Calu3 (cell line): ENCODE results near the gene DNM1. TPM values are rescaled to one million over a fixed set of nuclear protein-coding genes. Genes with fewer than 3 reads are reported as not detected.

Experiments used
- BruUV-seq: library from RNA; stranded (reverse); fragments of 400-500 nt; replicated peaks from 2 replicates; lab custom pipeline; 2021; lab: Mats Ljungman, UMichigan
- CTCF ChIA-PET: fragments of 300-600 bp; sonication (Branson Sonifier 250); formaldehyde crosslinking; loops from one replicate; lab custom pipeline; 2022; ENCODE audit warnings: antibody characterized with exemption; lab: Charles Lee
- DNase-seq: peaks from one replicate; pipeline ENCODE4 v3.0.0; 2022
- H3K27ac Mint-ChIP-seq: one replicate; pipeline ENCODE4 v1.8.0; 2022; ENCODE audit warnings: mixed read lengths; ENCODE audit not compliant: unreplicated experiment
- H3K27me3 Mint-ChIP-seq: one replicate; pipeline ENCODE4 v1.8.0; 2022; ENCODE audit warnings: mixed read lengths; ENCODE audit not compliant: unreplicated experiment
- H3K36me3 Mint-ChIP-seq: one replicate; pipeline ENCODE4 v1.8.0; 2022; ENCODE audit warnings: mild to moderate bottlenecking, moderate library complexity, mixed read lengths; ENCODE audit not compliant: insufficient read depth, unreplicated experiment
- H3K4me1 Mint-ChIP-seq: one replicate; pipeline ENCODE4 v1.8.0; 2022; ENCODE audit warnings: mild to moderate bottlenecking, low read depth, mixed read lengths; ENCODE audit not compliant: unreplicated experiment
- H3K4me3 Mint-ChIP-seq: one replicate; pipeline ENCODE4 v1.8.0; 2022; ENCODE audit warnings: mild to moderate bottlenecking, low read depth, moderate library complexity, mixed read lengths; ENCODE audit not compliant: unreplicated experiment
- H3K9me3 Mint-ChIP-seq: one replicate; pipeline ENCODE4 v1.8.0; 2022; ENCODE audit warnings: low read depth, mixed read lengths; ENCODE audit not compliant: unreplicated experiment
- intact Hi-C: fragments of 100-400 bp; cut with micrococcal nuclease; formaldehyde crosslinking; loops from one replicate; pipeline ENCODE4 v1.10.0; 2022; ENCODE audit not compliant: unreplicated experiment
- total RNA-seq: library from RNA; stranded (reverse); gene quantifications from 2 replicates; pipeline ENCODE4 v1.2.3, GENCODE V29; 2022
- TF ChIP-seq, protein P1 (sequence below): fragments of 200-600 bp; IDR thresholded peaks from one replicate; pipeline ENCODE4 v1.8.0; 2022; ENCODE audit warnings: antibody characterized with exemption; ENCODE audit not compliant: unreplicated experiment

Gene DNM1
- total RNA-seq, 1 experiment from 2014 or later: 40.0 TPM

DNA sequence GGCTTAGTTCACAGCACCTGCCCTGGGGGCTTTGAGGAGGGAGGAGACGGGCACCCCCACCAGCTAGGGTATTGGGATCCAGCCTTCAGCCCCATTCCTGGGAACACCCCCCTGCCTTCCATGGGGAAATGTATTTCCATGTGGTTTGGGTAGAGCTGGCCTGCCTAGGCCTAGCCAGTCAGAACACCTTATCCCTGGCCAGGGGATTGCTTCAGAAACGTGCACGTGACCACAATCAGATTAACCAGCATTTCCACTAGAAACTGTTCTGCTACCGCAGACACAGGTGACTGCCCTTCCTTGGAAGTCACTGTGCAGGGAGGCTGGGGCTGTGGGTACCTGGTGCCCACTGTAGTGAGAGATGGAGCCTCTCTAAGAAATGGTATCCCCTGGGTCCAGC lies 29.1 kb upstream of the DNM1 start:
- CTCF ChIA-PET: no interaction called here
- Mint-ChIP-seq H3K27ac (no peak overlapping the region), H3K4me3 (no peak overlapping the region), H3K9me3 (no peaks in the 10 kb centered on the region), H3K36me3 (peaks cover under 1% of the 10 kb centered on the region), H3K27me3 (no peaks in the 10 kb centered on the region), H3K4me1 (no peaks in the 10 kb centered on the region)
- no peak for DNase-seq
- BruUV-seq: no TSS peak
- intact Hi-C loops: no loop called here
- TF ChIP-seq, protein P1, sequence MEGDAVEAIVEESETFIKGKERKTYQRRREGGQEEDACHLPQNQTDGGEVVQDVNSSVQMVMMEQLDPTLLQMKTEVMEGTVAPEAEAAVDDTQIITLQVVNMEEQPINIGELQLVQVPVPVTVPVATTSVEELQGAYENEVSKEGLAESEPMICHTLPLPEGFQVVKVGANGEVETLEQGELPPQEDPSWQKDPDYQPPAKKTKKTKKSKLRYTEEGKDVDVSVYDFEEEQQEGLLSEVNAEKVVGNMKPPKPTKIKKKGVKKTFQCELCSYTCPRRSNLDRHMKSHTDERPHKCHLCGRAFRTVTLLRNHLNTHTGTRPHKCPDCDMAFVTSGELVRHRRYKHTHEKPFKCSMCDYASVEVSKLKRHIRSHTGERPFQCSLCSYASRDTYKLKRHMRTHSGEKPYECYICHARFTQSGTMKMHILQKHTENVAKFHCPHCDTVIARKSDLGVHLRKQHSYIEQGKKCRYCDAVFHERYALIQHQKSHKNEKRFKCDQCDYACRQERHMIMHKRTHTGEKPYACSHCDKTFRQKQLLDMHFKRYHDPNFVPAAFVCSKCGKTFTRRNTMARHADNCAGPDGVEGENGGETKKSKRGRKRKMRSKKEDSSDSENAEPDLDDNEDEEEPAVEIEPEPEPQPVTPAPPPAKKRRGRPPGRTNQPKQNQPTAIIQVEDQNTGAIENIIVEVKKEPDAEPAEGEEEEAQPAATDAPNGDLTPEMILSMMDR: no peak

DNA sequence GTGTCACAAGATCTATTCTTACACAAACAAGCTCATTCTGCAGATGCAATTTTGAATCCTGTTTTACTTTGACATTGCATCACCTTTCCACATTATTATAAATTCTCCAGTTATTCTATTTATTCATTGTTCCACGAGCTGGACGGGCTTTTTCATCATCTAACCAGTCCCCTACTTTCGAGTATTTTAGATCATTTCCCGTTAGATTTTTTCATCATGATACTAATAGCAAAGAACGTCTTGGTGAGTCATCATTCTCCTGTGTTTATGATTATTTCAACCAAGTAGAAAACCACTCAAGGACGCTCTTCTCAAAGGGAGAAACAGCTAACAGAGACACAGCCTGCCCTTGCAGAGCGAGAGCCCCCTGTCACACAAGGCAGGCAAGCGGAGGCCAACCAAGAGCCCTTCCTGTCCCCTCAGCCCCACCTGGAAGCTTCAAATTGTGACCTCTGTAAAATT lies 28.0 kb upstream of the DNM1 start:
- no peak overlapping the region for H3K4me3 Mint-ChIP-seq
- intact Hi-C loops: no loop called here
- TF ChIP-seq, protein P1: no peak
- H3K36me3 Mint-ChIP-seq: peaks cover 3% of the 10 kb centered on the region
- H3K4me1 Mint-ChIP-seq: no peaks in the 10 kb centered on the region
- no peak overlapping the region for H3K27ac Mint-ChIP-seq
- no peaks in the 10 kb centered on the region for H3K9me3 Mint-ChIP-seq
- BruUV-seq: no TSS peak
- no peak for DNase-seq
- CTCF ChIA-PET: interaction anchor here (0.5 kb wide), 1 partner anchor 246 kb away, joined by 4 read pairs; the partner anchor contains the start of gene CERCAM
- H3K27me3 Mint-ChIP-seq: no peaks in the 10 kb centered on the region

DNA sequence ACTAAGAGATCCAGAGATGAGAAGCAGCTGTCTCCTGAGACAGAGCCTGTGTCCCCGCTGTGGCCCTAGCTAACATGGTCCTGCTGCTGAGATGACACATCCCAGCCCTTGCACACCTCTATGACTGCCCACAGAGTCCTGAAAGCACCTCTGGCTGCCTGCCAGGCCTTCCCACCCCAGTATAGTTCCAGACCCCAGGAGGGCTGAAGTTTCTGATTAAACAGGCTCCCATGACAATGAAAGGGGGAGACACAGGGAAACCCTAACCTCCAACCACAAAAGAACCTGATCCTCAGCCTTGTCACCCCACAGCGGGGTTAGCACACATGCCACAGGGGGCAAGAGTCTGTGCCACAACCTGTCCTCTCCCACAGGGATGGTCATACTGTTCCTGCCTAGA lies 27.5 kb upstream of the DNM1 start:
- Mint-ChIP-seq H3K27ac (no peak overlapping the region), H3K4me1 (no peaks in the 10 kb centered on the region), H3K4me3 (no peak overlapping the region), H3K27me3 (no peaks in the 10 kb centered on the region), H3K9me3 (no peaks in the 10 kb centered on the region), H3K36me3 (peaks cover 3% of the 10 kb centered on the region)
- intact Hi-C loops: no loop called here
- CTCF ChIA-PET: no interaction called here
- BruUV-seq: no TSS peak
- DNase-seq: no peak
- TF ChIP-seq, protein P1: no peak

DNA sequence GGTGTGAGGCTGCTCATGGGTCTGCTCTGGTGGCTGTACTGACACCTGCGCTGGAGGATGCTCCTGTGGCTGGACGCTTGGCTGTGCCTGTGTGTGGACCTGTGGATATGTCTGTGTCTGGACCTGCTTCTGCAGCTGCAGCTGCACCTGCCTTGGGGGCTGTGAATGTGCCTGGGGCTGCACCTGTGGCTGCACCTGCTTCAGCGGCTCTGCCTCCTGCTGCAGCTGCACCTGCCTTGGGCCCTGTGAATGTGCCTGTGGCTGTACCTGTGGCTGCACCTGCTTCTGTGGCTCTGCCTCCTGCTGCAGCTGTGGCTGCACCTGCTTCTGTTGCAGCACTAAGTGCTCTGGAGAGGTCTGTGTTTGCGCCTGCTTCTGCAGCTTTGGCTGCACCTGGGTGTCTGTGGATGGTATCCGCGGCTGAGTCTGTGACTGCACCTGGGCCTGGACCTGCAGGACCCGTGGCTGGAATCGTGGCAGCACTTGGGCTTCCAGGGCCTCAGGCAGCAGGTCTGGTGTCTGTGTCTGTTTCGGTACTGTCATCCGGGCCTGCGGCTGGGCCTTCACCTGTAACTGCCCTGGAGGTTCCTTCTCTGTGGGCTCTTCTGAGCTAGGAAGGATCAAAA lies 24.3 kb upstream of the DNM1 start:
- peaks cover 8% of the 10 kb centered on the region for H3K36me3 Mint-ChIP-seq
- no peak overlapping the region for H3K27ac Mint-ChIP-seq
- no peak overlapping the region for H3K4me3 Mint-ChIP-seq
- CTCF ChIA-PET: no interaction called here
- TSS peak; percentile 57 for BruUV-seq
- TF ChIP-seq, protein P1: no peak
- DNase-seq: no peak
- H3K4me1 Mint-ChIP-seq: no peaks in the 10 kb centered on the region
- intact Hi-C loops: no loop called here
- no peaks in the 10 kb centered on the region for H3K9me3 Mint-ChIP-seq
- no peaks in the 10 kb centered on the region for H3K27me3 Mint-ChIP-seq
